BLaER1 treated with 17β-estradiol and CSF1 and Interleukin-3, amounts not matched to agents 10 nM and 100 nM (cell line): ENCODE data around the gene ALDH1B1.

ENCODE experiments used
- H3K27ac ChIP-seq, 11 experiments: shearing (Covaris generic); formaldehyde crosslinking; 2 replicates each; pipeline ENCODE4 v1.8.1; 2022
- H3K27me3 ChIP-seq, 11 experiments: shearing (Covaris generic); formaldehyde crosslinking; 2 replicates each; pipeline ENCODE4 v1.8.1; 2022
- H3K36me3 ChIP-seq, 11 experiments: shearing (Covaris generic); formaldehyde crosslinking; 2 replicates each; pipeline ENCODE4 v1.8.1; 2022
- H3K4me1 ChIP-seq, 10 experiments: shearing (Covaris generic); formaldehyde crosslinking; 2 replicates each; pipeline ENCODE4 v1.8.1; 2022
- H3K4me2 ChIP-seq, 11 experiments: shearing (Covaris generic); formaldehyde crosslinking; 2 replicates each; pipeline ENCODE4 v1.8.1; 2022
- H3K4me3 ChIP-seq, 10 experiments: shearing (Covaris generic); formaldehyde crosslinking; 2 replicates each; pipeline ENCODE4 v1.8.1; 2022
- H3K9ac ChIP-seq, 11 experiments: shearing (Covaris generic); formaldehyde crosslinking; 2 replicates each; pipeline ENCODE4 v1.8.1; 2022
- H3K9me3 ChIP-seq, 11 experiments: shearing (Covaris generic); formaldehyde crosslinking; replicated peaks in 1 of 11; 2 replicates each; pipeline ENCODE4 v1.8.1; 2022
- H4K20me1 ChIP-seq, 11 experiments: shearing (Covaris generic); formaldehyde crosslinking; 2 replicates each; pipeline ENCODE4 v1.8.1; 2022
- Cebpa-rat ChIP-seq, 11 experiments: shearing (Covaris generic); IDR thresholded peaks; 2 replicates each; pipeline ENCODE4 v1.8.1; 2022

The ALDH1B1 gene

GRCh38 chr9:38350529-38350928 is 42.0 kb upstream of the ALDH1B1 start:
- TF ChIP-seq Cebpa-rat (IDR thresholded peaks at IDR 0.05): no peak

GRCh38 chr9:38352530-38353328 is 39.8 kb upstream of the ALDH1B1 start:
- H3K9ac ChIP-seq: no peak overlapping the region
- no peak overlapping the region for H3K4me3 ChIP-seq
- no peaks in the 10 kb centered on the region for H3K4me1 ChIP-seq
- no peaks in the 10 kb centered on the region for H3K27me3 ChIP-seq
- no peaks in the 10 kb centered on the region for H3K36me3 ChIP-seq
- no peak overlapping the region for H3K27ac ChIP-seq
- TF ChIP-seq Cebpa-rat (IDR thresholded peaks at IDR 0.05): no peak
- no peaks in the 10 kb centered on the region for H4K20me1 ChIP-seq
- H3K4me2 ChIP-seq: no peak overlapping the region
- peaks cover 0 to 11% (median 0%) of the 10 kb centered on the region in 11 experiments; a peak in 4 of 22 replicates for H3K9me3 ChIP-seq

More at GRCh38 chr9:38350529-38350928, 42.0 kb upstream of the ALDH1B1 start:
- no peak overlapping the region for H3K27ac ChIP-seq
- no peak overlapping the region for H3K4me2 ChIP-seq
- no peaks in the 10 kb centered on the region for H3K27me3 ChIP-seq
- no peaks in the 10 kb centered on the region for H3K4me1 ChIP-seq
- peaks cover 0 to 11% (median 0%) of the 10 kb centered on the region in 11 experiments; a peak in 4 of 22 replicates for H3K9me3 ChIP-seq
- no peak overlapping the region for H3K9ac ChIP-seq
- H4K20me1 ChIP-seq: no peaks in the 10 kb centered on the region
- no peaks in the 10 kb centered on the region for H3K36me3 ChIP-seq
- no peak overlapping the region for H3K4me3 ChIP-seq

- no peak overlapping the region for H3K4me2 ChIP-seq
- no peak for TF ChIP-seq Cebpa-rat (IDR thresholded peaks at IDR 0.05)
- no peaks in the 10 kb centered on the region for H3K36me3 ChIP-seq
- H3K9me3 ChIP-seq: peaks cover 0 to 11% (median 0%) of the 10 kb centered on the region in 11 experiments; a peak in 4 of 22 replicates
- no peak overlapping the region for H3K4me3 ChIP-seq
- no peak overlapping the region for H3K9ac ChIP-seq
- no peaks in the 10 kb centered on the region for H4K20me1 ChIP-seq
- H3K27me3 ChIP-seq: no peaks in the 10 kb centered on the region
- peaks cover 0 to 9% (median 2%) of the 10 kb centered on the region in 10 experiments; a peak in 5 of 20 replicates for H3K4me1 ChIP-seq
- H3K27ac ChIP-seq: no peak overlapping the region
Measured at GRCh38 chr9:38355115-38355514, 37.4 kb upstream of the ALDH1B1 start.

GRCh38 chr9:38355517-38356120 is 36.9 kb upstream of the ALDH1B1 start:
- no peak for TF ChIP-seq Cebpa-rat (IDR thresholded peaks at IDR 0.05)
- H3K27ac ChIP-seq: no peak overlapping the region
- no peaks in the 10 kb centered on the region for H3K36me3 ChIP-seq
- H3K9me3 ChIP-seq: peaks cover 0 to 11% (median 0%) of the 10 kb centered on the region in 11 experiments; a peak in 4 of 22 replicates
- no peaks in the 10 kb centered on the region for H4K20me1 ChIP-seq
- no peaks in the 10 kb centered on the region for H3K27me3 ChIP-seq
- no peak overlapping the region for H3K4me3 ChIP-seq
- H3K4me2 ChIP-seq: no peak overlapping the region
- no peak overlapping the region for H3K9ac ChIP-seq
- H3K4me1 ChIP-seq: peaks cover 0 to 9% (median 2%) of the 10 kb centered on the region in 10 experiments; a peak in 5 of 20 replicates

GRCh38 chr9:38356851-38357250 is 35.7 kb upstream of the ALDH1B1 start:
- no peak for TF ChIP-seq Cebpa-rat (IDR thresholded peaks at IDR 0.05)
- Histone ChIP-seq H3K4me3 (no peak overlapping the region), H3K4me2 (no peak overlapping the region), H3K9ac (no peak overlapping the region), H3K27me3 (no peaks in the 10 kb centered on the region), H4K20me1 (no peaks in the 10 kb centered on the region), H3K4me1 (peaks cover 0 to 9% (median 2%) of the 10 kb centered on the region in 10 experiments; a peak in 5 of 20 replicates), H3K36me3 (no peaks in the 10 kb centered on the region), H3K27ac (no peak overlapping the region), H3K9me3 (peaks cover 0 to under 1% (median 0%) of the 10 kb centered on the region in 11 experiments; a peak in 1 of 22 replicates)

GRCh38 chr9:38357350-38358114 is 35.0 kb upstream of the ALDH1B1 start:
- H3K9me3 ChIP-seq: no peaks in the 10 kb centered on the region
- TF ChIP-seq Cebpa-rat (IDR thresholded peaks at IDR 0.05): no peak
- H3K4me1 ChIP-seq: peaks cover 0 to 9% (median 2%) of the 10 kb centered on the region in 10 experiments; a peak in 5 of 20 replicates
- H3K27me3 ChIP-seq: no peaks in the 10 kb centered on the region
- H4K20me1 ChIP-seq: no peaks in the 10 kb centered on the region
- H3K36me3 ChIP-seq: no peaks in the 10 kb centered on the region
- H3K4me3 ChIP-seq: no peak overlapping the region
- no peak overlapping the region for H3K27ac ChIP-seq
- H3K4me2 ChIP-seq: no peak overlapping the region
- H3K9ac ChIP-seq: no peak overlapping the region

GRCh38 chr9:38358390-38359296 is 33.9 kb upstream of the ALDH1B1 start:
- Histone ChIP-seq H3K9me3 (no peaks in the 10 kb centered on the region), H4K20me1 (no peaks in the 10 kb centered on the region), H3K27me3 (no peaks in the 10 kb centered on the region), H3K36me3 (no peaks in the 10 kb centered on the region), H3K27ac (no peak overlapping the region), H3K4me1 (peaks cover 0 to 9% (median 2%) of the 10 kb centered on the region in 10 experiments; a peak in 5 of 20 replicates), H3K4me3 (no peak overlapping the region), H3K4me2 (peak overlapping the region in 3 of 11 experiments; percentile 0 to 27 (median 21); a peak in 2 of 22 replicates), H3K9ac (no peak overlapping the region)
- TF ChIP-seq Cebpa-rat (IDR thresholded peaks at IDR 0.05): no peak

GRCh38 chr9:38359297-38359653 is 33.2 kb upstream of the ALDH1B1 start:
- no peak for TF ChIP-seq Cebpa-rat (IDR thresholded peaks at IDR 0.05)
- Histone ChIP-seq H3K4me1 (peaks cover 0 to 9% (median 2%) of the 10 kb centered on the region in 10 experiments; a peak in 5 of 20 replicates), H3K4me2 (peak overlapping the region in 2 of 11 experiments; percentile 0 to 21; a peak in 1 of 22 replicates), H3K27ac (no peak overlapping the region), H3K27me3 (no peaks in the 10 kb centered on the region), H4K20me1 (no peaks in the 10 kb centered on the region), H3K4me3 (no peak overlapping the region), H3K9me3 (no peaks in the 10 kb centered on the region), H3K36me3 (no peaks in the 10 kb centered on the region), H3K9ac (no peak overlapping the region)
